Raji (cell line): Measurements from ENCODE around the gene LAMP5.

Source experiments
- POLR2A ChIP-seq: IDR thresholded peaks from 2 replicates; pipeline ENCODE4 v1.6.1; 2011; ENCODE audit warnings: low read depth, low read length, control low read depth; ENCODE audit not compliant: insufficient read depth

Gene LAMP5

DNA sequence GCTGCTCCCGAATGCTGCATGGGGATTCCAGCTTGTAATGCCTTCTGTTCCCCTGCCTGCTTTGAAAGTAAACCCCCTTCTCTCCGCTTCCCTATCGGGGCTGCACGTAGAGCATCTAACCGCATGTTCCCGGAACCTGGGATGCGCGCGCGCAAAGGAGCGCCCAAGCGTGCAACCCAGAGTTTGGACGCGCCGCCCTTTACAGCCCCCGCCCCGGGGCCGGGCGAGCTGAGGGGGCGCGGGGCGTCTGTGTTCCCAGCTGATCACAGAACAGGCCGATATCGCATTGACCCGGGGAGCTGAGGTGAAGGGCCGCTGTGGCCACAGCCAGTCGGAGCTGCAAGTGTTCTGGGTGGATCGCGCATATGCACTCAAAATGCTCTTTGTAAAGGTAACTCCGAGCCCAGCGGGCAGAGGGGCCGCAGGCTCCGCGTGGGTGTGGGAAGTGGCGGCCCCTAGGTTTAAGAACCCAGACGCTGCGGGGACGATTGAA lies 1.4 kb downstream of the LAMP5 start:
- TF ChIP-seq POLR2A, result no peak

DNA sequence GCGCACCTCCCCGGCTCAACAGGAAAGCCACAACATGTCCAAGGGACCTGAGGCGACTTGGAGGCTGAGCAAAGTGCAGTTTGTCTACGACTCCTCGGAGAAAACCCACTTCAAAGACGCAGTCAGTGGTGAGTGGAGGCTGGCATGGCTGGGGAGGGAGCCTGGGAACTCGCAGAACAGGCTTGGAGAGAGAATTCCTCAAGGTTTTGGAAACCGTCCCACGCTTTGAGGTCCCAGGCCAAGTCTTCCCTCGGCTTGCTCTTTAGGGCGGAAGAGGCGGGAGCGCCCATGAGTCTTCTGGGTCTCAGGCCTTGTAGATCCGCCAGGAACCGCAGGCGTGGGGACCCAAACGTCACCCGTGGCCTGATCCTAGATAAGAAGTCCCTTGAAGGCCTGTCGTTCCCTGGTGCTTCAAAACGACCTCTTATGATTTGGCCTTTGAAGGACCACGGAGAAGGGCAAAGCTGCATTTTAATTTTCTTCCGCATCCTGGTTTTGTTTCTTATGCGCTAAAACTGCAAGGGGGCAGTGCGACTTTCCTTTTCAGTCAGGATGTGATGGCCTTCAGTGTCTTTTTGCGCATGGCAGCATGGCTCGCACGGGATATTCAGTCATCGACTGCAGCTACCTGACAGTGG lies 2.0 kb downstream of the LAMP5 start:
- TF ChIP-seq POLR2A, result no peak

DNA sequence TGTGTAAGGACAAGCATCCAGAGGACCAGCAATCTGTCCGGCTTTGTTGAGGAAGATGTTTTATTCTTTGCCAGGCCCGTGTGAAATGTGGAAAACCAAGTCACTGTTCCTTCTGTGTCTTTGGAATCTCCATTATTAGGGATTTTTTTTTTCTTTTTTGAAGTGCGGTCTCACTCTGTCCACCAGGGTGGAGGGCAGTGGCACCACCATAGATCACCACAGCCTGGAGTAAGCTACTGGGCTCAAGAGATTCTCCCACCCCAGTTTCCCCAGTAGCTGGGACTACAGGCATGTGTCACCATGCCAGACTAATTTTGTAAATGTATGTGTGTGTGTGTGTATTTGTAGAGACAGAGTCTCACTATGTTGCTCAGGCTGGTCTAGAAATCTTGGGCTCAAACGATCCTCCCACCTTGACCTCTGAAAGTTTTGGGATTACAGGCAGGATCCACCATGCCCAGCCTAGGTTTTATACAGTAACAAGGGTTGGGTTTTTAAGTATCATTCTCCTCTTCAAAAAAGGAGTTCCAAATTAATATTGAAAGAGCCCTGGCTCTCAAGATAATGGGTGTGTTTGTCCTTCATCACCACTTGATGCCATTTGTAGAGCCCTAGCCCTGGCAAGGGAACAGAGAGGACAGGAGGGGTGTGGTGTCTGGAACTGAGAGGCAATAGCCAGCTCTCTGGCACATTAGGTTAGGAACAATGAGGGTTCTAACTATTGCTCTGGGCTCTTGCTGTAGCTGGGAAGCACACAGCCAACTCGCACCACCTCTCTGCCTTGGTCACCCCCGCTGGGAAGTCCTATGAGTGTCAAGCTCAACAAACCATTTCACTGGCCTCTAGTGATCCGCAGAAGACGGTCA lies 3.1 kb downstream of the LAMP5 start:
- no peak for TF ChIP-seq POLR2A

DNA sequence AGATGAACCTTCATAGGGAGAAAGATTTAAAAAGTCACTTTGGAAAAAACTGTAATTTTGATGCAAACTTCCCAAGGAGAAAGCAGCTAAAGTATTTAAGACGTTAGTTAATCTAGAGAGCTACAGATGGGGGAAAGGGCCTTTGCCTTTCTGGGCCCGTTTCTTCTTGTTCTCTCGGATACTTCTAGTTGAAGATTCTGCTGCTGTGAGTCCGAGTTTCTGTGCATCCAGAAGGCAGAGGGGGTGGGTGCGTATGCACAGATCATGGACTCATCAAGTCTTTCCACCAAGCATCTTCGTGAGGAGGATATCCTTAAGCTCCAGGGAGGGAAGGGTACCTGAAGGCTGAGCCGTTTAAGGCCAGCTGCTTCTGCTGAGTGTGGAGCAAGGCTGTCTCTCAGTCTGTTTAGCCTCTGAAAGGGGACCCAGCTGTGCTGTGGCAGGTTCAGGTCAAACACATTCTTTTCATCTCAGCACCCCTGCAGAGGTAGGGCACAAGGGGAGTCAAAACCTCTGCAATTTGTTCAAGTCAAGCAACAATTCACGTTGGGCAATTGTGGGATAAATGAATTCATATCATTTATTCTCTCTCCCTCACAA lies 4.3 kb downstream of the LAMP5 start:
- no peak for TF ChIP-seq POLR2A

DNA sequence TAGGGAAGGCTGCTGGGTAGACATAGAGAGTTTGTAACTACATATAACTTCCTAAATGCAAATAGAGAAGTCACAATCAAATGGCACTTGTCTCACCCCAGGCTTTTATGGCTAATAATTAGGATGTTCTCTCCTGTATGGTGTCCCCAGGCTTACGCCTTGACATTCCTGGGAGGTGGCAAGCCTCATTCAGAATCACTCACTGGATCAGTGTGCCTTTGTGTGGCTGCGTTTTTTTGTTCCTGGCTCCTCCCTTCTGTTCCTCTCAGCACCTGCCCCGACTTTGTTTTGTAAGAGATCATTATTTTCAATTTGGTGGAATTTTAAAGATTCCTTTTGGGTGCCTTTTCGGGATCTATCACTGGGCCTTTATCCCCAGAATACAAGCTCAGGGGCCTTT lies 5.7 kb downstream of the LAMP5 start:
- no peak for TF ChIP-seq POLR2A

DNA sequence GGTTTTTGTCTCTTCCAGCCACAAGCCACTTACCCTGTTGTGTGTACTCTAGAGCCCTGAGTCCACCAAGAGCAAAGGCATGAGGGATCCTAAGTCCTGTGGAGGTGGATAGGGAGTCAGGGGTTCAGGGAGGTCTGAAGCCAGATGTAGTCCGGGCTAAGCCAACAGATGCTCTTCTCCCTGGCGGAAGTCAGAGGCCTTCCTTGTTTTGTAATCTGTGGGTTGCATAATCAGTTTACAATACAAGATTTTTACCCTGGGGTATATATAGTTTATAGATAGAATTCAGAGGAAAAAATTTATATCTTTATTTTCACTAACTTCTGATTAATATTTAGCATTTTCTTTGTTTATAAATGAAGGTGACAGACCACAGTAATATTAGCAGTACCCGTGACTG lies 9.2 kb downstream of the LAMP5 start:
- no peak for TF ChIP-seq POLR2A

DNA sequence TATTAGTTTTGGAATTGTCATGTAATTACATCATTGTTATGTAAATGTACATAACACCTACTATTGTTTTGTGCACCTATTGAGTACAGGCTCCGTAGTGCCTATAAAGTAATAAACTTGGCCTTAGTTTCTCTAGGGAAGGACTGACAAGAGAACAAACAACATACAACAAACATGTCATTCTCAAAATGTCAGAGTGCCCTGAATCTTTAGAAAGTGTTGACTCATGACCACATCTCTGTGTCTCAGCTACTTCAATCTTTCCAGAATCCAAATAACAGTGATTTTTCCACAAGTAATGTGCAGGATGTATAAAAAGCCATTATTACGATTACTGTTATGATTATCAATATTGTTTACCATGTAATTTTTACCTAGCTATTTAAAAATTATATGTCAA lies 17.2 kb downstream of the LAMP5 start:
- no peak for TF ChIP-seq POLR2A

DNA sequence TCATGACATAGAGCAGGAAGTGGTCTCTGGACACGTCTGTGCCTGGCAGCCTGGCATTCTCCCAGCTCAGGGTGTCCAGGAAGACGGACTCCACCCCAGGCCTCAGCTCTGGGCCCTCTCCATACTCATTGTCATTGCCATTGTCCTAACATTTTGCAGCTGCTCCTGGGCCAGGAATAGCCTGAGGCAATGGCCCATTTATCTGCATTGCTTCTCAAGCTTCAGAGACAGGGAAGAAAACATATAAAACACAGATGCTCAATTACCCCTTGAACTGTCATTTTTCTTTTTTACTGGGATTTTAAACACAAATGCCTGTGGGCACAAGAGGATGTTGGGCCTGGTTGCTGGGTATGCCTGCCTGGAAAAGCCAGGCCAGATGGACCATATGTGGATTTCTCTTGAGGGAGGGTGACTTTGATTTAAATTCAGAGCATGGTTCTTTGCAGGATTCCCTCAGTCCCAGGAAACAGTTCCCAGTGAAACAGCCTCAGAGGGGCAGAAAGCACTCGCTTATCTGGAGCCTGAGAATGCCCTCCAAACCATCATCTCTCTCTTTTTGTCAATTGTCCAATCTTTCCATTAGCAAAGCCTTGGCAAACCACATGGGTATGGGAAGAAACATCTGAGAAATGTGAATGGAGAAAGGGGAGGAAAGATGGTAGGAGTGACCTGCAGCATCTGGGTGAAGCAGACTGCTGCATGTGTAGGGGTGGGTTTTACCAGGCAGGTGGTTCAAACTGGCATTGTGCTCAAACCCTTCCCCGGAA lies 17.9 kb downstream of the LAMP5 start:
- TF ChIP-seq POLR2A, result no peak

DNA sequence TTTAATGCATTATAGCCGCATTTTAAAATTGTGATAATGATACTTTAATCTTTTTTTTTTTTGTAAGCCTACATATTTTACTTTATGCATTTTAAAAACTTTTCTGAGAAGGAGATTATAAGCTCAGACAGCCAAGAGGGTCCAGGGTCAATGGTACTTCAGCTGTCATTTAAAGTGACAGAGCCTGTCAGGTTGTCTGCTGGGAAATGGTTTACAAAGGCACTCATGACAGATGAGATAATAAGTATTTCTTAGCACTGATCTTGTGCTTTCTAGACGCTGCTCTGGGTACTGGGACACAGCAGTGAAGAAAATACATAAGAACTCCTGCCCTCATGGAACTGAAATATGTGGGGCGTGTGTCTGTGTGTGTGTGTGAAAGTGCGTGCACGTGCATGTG lies 19.6 kb downstream of the LAMP5 start:
- TF ChIP-seq POLR2A, result no peak

DNA sequence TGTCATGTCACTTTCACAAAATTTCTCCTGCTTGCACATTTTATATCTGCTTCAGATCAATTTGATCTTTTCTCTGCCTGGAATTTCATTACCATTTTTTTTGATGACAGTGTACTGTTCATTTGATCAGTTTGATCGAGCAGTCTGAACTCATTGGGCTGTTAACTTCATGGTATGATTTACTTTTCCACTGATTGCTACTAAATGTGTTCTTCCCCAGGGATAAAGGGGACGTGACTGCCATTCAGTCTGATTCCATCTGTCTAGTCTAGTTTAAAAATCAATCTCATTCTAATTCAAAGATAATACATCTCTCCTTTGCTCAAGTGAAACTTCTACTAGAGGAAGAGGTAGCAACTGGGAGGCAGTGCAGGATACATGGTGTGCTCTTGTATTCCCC lies 21.1 kb downstream of the LAMP5 start:
- TF ChIP-seq POLR2A, result no peak

DNA sequence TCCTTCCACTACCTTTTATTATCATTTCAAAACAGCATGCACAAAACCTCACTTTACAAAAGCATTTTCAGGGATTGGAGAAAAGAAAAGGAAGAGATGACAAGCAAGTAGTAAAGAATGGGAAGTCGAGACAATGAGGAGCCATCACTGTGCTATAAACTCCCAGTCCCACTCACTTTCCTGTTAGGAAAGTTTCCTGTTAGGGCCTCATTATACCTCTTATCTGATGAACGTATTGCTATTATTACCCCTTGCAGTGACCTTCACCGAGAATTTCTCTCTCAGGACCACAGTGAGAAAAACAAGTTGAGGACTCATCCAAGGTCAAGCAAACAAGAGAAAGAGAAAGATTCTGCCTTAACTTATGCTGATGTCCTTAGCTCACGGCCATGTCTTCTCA lies 28.8 kb downstream of the LAMP5 start:
- TF ChIP-seq POLR2A, result no peak

DNA sequence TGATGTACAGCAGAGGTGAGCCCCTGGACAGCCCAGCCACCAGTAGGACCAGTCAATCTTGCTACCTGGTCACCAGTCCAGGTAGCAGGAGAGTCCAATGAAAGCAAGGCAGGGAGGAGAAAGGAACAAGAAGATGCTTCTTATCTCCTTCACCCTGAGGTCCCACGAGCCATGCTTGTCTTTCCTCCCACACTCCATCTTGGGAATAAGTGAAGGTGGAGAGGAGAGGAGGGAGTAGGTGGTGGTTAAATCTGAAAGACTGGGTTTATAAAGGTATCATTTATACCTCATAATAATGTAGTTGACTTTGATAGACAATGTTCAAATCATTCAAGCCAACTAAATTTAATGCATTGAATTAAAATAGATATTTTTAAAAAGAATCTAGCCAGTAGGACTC lies 35.9 kb downstream of the LAMP5 start:
- no peak for TF ChIP-seq POLR2A

DNA sequence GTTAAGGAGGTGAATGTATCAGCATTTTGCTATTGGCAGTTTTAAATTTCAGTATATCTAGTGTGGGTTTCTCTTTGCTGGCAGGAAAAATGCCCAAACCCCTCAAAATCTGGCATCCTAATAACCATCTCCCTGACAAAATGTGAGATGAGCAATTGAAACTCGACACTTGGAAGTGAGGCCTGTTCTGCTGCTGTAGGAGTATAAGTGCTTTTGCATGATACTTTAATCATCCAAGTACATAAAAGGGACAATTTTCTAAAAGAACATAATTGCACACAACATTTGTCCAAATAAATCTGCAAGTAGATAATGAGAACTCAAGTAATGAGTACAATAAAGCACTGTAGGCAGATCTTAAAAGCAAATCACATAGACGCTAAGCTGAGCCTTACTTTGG lies 36.5 kb downstream of the LAMP5 start:
- TF ChIP-seq POLR2A, result no peak

DNA sequence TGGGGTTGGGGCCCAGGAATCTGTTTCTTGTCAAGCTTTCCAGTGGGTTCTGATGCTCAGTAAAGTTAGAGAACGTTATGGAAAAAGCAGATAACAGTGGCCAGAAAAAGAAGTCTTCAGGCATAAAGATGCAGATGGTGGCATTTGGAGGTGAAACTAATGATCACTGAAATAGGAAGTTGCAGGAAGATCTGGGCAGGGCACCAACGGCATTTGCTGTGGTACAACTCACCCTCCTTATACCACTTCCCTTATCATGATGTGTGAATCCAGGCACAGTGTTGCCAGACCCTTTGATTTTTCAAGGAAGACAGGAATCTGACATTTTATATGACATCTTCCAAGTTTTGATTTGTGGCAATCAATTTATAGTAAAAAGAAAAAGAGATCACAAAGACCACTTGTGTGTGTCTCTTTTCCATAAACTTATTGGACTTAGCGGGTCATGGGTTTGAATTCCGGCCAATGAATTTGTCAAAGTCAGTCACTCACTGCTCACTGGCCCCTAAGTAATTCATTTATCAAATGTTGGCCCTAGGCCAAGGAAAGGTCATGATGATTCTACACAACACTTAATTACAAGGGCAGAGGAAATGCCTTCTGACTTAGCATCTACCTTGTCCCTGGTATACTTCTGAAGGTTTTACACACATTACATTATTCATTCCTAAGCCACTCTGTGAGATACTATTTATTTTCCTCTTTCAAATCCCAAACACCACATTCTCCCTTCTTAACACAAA lies 37.6 kb downstream of the LAMP5 start:
- TF ChIP-seq POLR2A, result no peak

DNA sequence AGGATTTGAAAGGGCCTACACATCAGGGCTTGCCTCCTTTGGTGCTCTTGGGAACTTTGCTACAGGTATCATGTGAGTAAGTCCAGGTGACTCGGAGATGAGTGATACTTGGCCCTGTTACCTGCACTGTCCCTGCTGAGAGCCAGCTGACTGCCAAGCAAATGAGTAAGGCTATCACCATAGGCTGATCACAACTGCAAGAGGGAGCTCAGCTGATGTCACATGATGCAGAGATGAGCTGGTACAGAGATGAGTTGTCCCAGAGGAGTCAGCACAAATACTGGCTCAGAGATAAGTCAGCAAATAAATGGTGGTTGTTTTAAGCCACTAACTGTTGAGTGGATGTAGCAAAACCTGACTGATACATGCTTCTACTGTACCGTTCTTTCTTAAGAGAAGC lies 41.4 kb downstream of the LAMP5 start:
- no peak for TF ChIP-seq POLR2A

DNA sequence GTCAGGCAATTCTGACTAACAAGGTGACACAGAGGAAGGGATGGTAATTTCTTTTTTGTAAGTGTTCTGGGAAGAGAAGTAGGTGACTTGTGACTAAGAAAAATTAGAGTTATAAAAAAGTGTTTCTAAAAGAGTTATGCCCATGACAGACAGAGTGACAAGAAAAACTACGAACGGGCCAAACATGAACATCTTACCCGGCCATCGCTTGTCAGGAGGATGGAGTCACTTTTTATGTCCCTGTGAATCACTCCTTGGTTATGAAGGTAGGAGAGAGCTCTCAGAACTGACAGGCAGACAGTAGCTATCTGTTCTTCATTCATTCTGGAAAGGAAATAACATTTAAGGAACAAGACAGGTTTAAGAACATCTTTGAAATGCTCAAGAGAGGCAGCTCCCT lies 43.0 kb downstream of the LAMP5 start:
- no peak for TF ChIP-seq POLR2A
